ENCODE data around the gene CSH1.
A peak's percentile ranks its signal among the peaks of the same experiment; 100 is the strongest.
"Not testable (repeated sequence)": the region's sequence is repeated elsewhere in the genome, so short reads cannot be mapped to it uniquely, and the experiment has no call there.

The CSH1 gene

GRCh38 chr17:63889026-63889848 is 7.1 kb downstream of the CSH1 start:
- H3K4me2 ChIP-seq (ENCODE audit: low read length); H3K4me3 ChIP-seq (ENCODE audit: low read length); H3K36me3 ChIP-seq (ENCODE audit: control insufficient read depth, low read length); H3F3A ChIP-seq (ENCODE audit: control insufficient read depth, insufficient read depth); H3K4me1 ChIP-seq (ENCODE audit: control insufficient read depth, low read length); H4K20me1 ChIP-seq (ENCODE audit: control insufficient read depth, insufficient read depth, low read depth, low read length); H3K9me2 ChIP-seq (replicated peaks; ENCODE audit: control insufficient read depth, low read length); H3K27me3 ChIP-seq (ENCODE audit: control insufficient read depth, low read length); H3K9me3 ChIP-seq (ENCODE audit: control insufficient read depth, insufficient read depth, low read length); H3K27ac ChIP-seq (ENCODE audit: low read depth, low read length); H3K79me2 ChIP-seq (ENCODE audit: control insufficient read depth, low read length): not testable (repeated sequence)
- TF ChIP-seq CTCF (IDR thresholded peaks at IDR 0.05; ENCODE audit: low read depth, low read length, poor library complexity, severe bottlenecking): peak; percentile 29

GRCh38 chr17:63885119-63885518 is 11.3 kb downstream of the CSH1 start:
- not testable (repeated sequence) for H3F3A ChIP-seq (ENCODE audit: control insufficient read depth, insufficient read depth); H3K4me3 ChIP-seq (ENCODE audit: low read length); H3K4me1 ChIP-seq (ENCODE audit: control insufficient read depth, low read length); H3K9me2 ChIP-seq (replicated peaks; ENCODE audit: control insufficient read depth, low read length); H3K36me3 ChIP-seq (ENCODE audit: control insufficient read depth, low read length); H3K27me3 ChIP-seq (ENCODE audit: control insufficient read depth, low read length); H3K9me3 ChIP-seq (ENCODE audit: control insufficient read depth, insufficient read depth, low read length); H3K27ac ChIP-seq (ENCODE audit: low read depth, low read length); H4K20me1 ChIP-seq (ENCODE audit: control insufficient read depth, insufficient read depth, low read depth, low read length); H3K4me2 ChIP-seq (ENCODE audit: low read length); H3K79me2 ChIP-seq (ENCODE audit: control insufficient read depth, low read length)

GRCh38 chr17:63882626-63883126 is 13.7 kb downstream of the CSH1 start:
- H3K4me3 ChIP-seq (ENCODE audit: low read length); H3K4me2 ChIP-seq (ENCODE audit: low read length); H3K27ac ChIP-seq (ENCODE audit: low read depth, low read length); H3K27me3 ChIP-seq (ENCODE audit: control insufficient read depth, low read length); H3K9me3 ChIP-seq (ENCODE audit: control insufficient read depth, insufficient read depth, low read length); H3K79me2 ChIP-seq (ENCODE audit: control insufficient read depth, low read length); H3F3A ChIP-seq (ENCODE audit: control insufficient read depth, insufficient read depth); H3K36me3 ChIP-seq (ENCODE audit: control insufficient read depth, low read length); H4K20me1 ChIP-seq (ENCODE audit: control insufficient read depth, insufficient read depth, low read depth, low read length); H3K9me2 ChIP-seq (replicated peaks; ENCODE audit: control insufficient read depth, low read length): not testable (repeated sequence)
- peaks cover 16% of the 10 kb centered on the region for H3K4me1 ChIP-seq (ENCODE audit: control insufficient read depth, low read length)

GRCh38 chr17:63881935-63882601 is 14.3 kb downstream of the CSH1 start, which contains the start of gene GH2:
Gene GH2, minus strand, starts transcription at chr17:63881944. Its CDS starts 143 bp downstream, at chr17:63881801.
- Histone ChIP-seq H3K79me2 (ENCODE audit: control insufficient read depth, low read length) (no peaks in the 10 kb centered on the region), H3K27me3 (ENCODE audit: control insufficient read depth, low read length) (no peaks in the 10 kb centered on the region), H3K4me1 (ENCODE audit: control insufficient read depth, low read length) (peaks cover 16% of the 10 kb centered on the region), H3K27ac (ENCODE audit: low read depth, low read length) (no peak within 1 kb of the TSS), H3K9me2 (replicated peaks; ENCODE audit: control insufficient read depth, low read length) (no peaks in the 10 kb centered on the region), H3F3A (ENCODE audit: control insufficient read depth, insufficient read depth) (no peaks in the 10 kb centered on the region), H4K20me1 (ENCODE audit: control insufficient read depth, insufficient read depth, low read depth, low read length) (no peaks in the 10 kb centered on the region), H3K4me3 (ENCODE audit: low read length) (no peak within 1 kb of the TSS), H3K36me3 (ENCODE audit: control insufficient read depth, low read length) (no peaks in the 10 kb centered on the region), H3K4me2 (ENCODE audit: low read length) (no peak within 1 kb of the TSS), H3K9me3 (ENCODE audit: control insufficient read depth, insufficient read depth, low read length) (no peaks in the 10 kb centered on the region)
- peak; percentile 71 for TF ChIP-seq CTCF (IDR thresholded peaks at IDR 0.05; ENCODE audit: low read depth, low read length, poor library complexity, severe bottlenecking)
- no peak for TF ChIP-seq EZH2phosphoT487 (IDR thresholded peaks at IDR 0.05; ENCODE audit: borderline replicate concordance, low read length)

GRCh38 chr17:63881337-63881736 is 15.0 kb downstream of the CSH1 start:
- not testable (repeated sequence) for H3K79me2 ChIP-seq (ENCODE audit: control insufficient read depth, low read length); H3F3A ChIP-seq (ENCODE audit: control insufficient read depth, insufficient read depth); H3K4me3 ChIP-seq (ENCODE audit: low read length); H3K4me2 ChIP-seq (ENCODE audit: low read length); H3K27ac ChIP-seq (ENCODE audit: low read depth, low read length); H3K27me3 ChIP-seq (ENCODE audit: control insufficient read depth, low read length); H4K20me1 ChIP-seq (ENCODE audit: control insufficient read depth, insufficient read depth, low read depth, low read length); H3K9me3 ChIP-seq (ENCODE audit: control insufficient read depth, insufficient read depth, low read length); H3K36me3 ChIP-seq (ENCODE audit: control insufficient read depth, low read length); H3K9me2 ChIP-seq (replicated peaks; ENCODE audit: control insufficient read depth, low read length)
- H3K4me1 ChIP-seq (ENCODE audit: control insufficient read depth, low read length): peaks cover 16% of the 10 kb centered on the region

All from DOHH2 (cell line).